Trophoblast cell (in vitro differentiated cells and primary cell): ENCODE measurements around the gene HOXC11. TPM values are rescaled to one million over a fixed set of nuclear protein-coding genes. Genes with fewer than 3 reads are reported as not detected.

Experiments
- DNase-seq, 2 donors: peaks; one replicate each; pipeline ENCODE4 v3.0.0-alpha.2; 2016
- H2AFZ ChIP-seq: 2 replicates; pipeline ENCODE4 v1.6.1; 2013; ENCODE audit warnings: low read length, moderate library complexity, mild to moderate bottlenecking; ENCODE audit not compliant: insufficient read depth, poor library complexity
- H2AK5ac ChIP-seq: 2 replicates; pipeline ENCODE4 v1.6.1; 2013; ENCODE audit warnings: mild to moderate bottlenecking, low read length
- H2BK120ac ChIP-seq: 2 replicates; pipeline ENCODE4 v1.6.1; 2013; ENCODE audit warnings: low read length, mild to moderate bottlenecking, moderate library complexity; ENCODE audit not compliant: insufficient read depth, poor library complexity
- H2BK12ac ChIP-seq: 2 replicates; pipeline ENCODE4 v1.6.1; 2013; ENCODE audit warnings: mild to moderate bottlenecking, low read length, moderate library complexity
- H2BK5ac ChIP-seq: 2 replicates; pipeline ENCODE4 v1.6.1; 2013; ENCODE audit warnings: low read length, low read depth, moderate library complexity, mild to moderate bottlenecking; ENCODE audit not compliant: poor library complexity
- H3K14ac ChIP-seq: 2 replicates; pipeline ENCODE4 v1.6.1; 2013; ENCODE audit warnings: mild to moderate bottlenecking, low read length
- H3K18ac ChIP-seq: 2 replicates; pipeline ENCODE4 v1.6.1; 2013; ENCODE audit warnings: mild to moderate bottlenecking, low read length
- H3K23ac ChIP-seq: 2 replicates; pipeline ENCODE4 v1.6.1; 2013; ENCODE audit warnings: low read length
- H3K27ac ChIP-seq: 2 replicates; pipeline ENCODE4 v1.5.1; 2013; ENCODE audit warnings: low read depth, mild to moderate bottlenecking, inconsistent platforms, low read length, moderate library complexity
- H3K27me3 ChIP-seq: 2 replicates; pipeline ENCODE4 v1.6.1; 2013; ENCODE audit warnings: inconsistent platforms, mild to moderate bottlenecking, low read length, moderate library complexity; ENCODE audit not compliant: insufficient read depth
- H3K36me3 ChIP-seq, 2 experiments: 1 replicate in 1 of 2; 2 replicates in 1 of 2; pipeline ENCODE4 v1.6.1; 2013; ENCODE audit warnings: low read length in 2 of 2, mild to moderate bottlenecking in 2 of 2, moderate library complexity in 1 of 2; ENCODE audit not compliant: insufficient read depth in 2 of 2, control insufficient read depth in 1 of 2
- H3K4ac ChIP-seq: 2 replicates; pipeline ENCODE4 v1.6.1; 2013; ENCODE audit warnings: low read depth, mild to moderate bottlenecking, low read length, moderate library complexity
- H3K4me1 ChIP-seq, 2 experiments: 1 replicate in 1 of 2; 2 replicates in 1 of 2; pipeline ENCODE4 v1.6.1; 2013; ENCODE audit warnings: low read length in 2 of 2, mild to moderate bottlenecking in 2 of 2, moderate library complexity in 1 of 2; ENCODE audit not compliant: insufficient read depth in 2 of 2, control insufficient read depth in 1 of 2
- H3K4me2 ChIP-seq: 2 replicates; pipeline ENCODE4 v1.6.1; 2013; ENCODE audit warnings: inconsistent platforms, mild to moderate bottlenecking, low read length, moderate library complexity
- H3K4me3 ChIP-seq: 2 replicates; pipeline ENCODE4 v1.5.1; 2013; ENCODE audit warnings: mild to moderate bottlenecking, low read depth, low read length, inconsistent platforms
- H3K79me1 ChIP-seq: one replicate; pipeline ENCODE4 v1.6.1; 2013; ENCODE audit warnings: low read length
- H3K79me2 ChIP-seq: 2 replicates; pipeline ENCODE4 v1.6.1; 2013; ENCODE audit warnings: low read length, mild to moderate bottlenecking; ENCODE audit not compliant: control insufficient read depth, insufficient read depth, poor library complexity
- H3K9ac ChIP-seq: 2 replicates; pipeline ENCODE4 v1.6.1; 2013; ENCODE audit warnings: mild to moderate bottlenecking, low read length
- H3K9me3 ChIP-seq: 2 replicates; pipeline ENCODE4 v1.6.1; 2013; ENCODE audit warnings: low read depth, mild to moderate bottlenecking, control low read depth, inconsistent platforms, low read length; ENCODE audit not compliant: insufficient read depth
- H4K12ac ChIP-seq: 2 replicates; pipeline ENCODE4 v1.6.1; 2013; ENCODE audit warnings: low read depth, mild to moderate bottlenecking, low read length, moderate library complexity
- H4K8ac ChIP-seq: 2 replicates; pipeline ENCODE4 v1.6.1; 2013; ENCODE audit warnings: low read depth, mild to moderate bottlenecking, low read length, moderate library complexity
- H4K91ac ChIP-seq: one replicate; pipeline ENCODE4 v1.6.1; 2013; ENCODE audit warnings: low read depth, mild to moderate bottlenecking, low read length, moderate library complexity
- WGBS: extraction: QIAGEN DNeasy Blood & Tissue Kit; methylation state at CpG from one replicate; pipeline ENCODE4 v1.1.7; 2013; ENCODE audit warnings: missing lambda C conversion rate; ENCODE audit not compliant: insufficient read length, insufficient coverage; ENCODE audit errors: extremely low coverage; 5-methylcytosine and 5-hydroxymethylcytosine counted together
- polyA plus RNA-seq: library from polyadenylated mRNA; stranded (reverse); fragments of 200-250 nt; gene quantifications from 2 replicates; pipeline ENCODE4 v1.2.3, GENCODE V29; 2013

Gene HOXC11
- polyA plus RNA-seq: 0.22 and 0.29 TPM in 2 replicates

- H3K9me3 ChIP-seq: peaks cover 18% of the 10 kb centered on the region
- H3K79me2 ChIP-seq: no peaks in the 10 kb centered on the region
- peak within 1 kb of the TSS; percentile 47 for H3K4me3 ChIP-seq
- no peak within 1 kb of the TSS for H4K8ac ChIP-seq
- H3K9ac ChIP-seq: no peak within 1 kb of the TSS
- no peak within 1 kb of the TSS for H2BK120ac ChIP-seq
- WGBS: no CpG with 5 or more reads among the region's 21 CpGs
- H3K4me2 ChIP-seq: peak within 1 kb of the TSS; percentile 27
- no peak within 1 kb of the TSS for H3K4ac ChIP-seq
- no peak within 1 kb of the TSS for H3K14ac ChIP-seq
- H3K23ac ChIP-seq: no peak within 1 kb of the TSS
- peaks cover 0 to 7% of the 10 kb centered on the region in 2 experiments for H3K4me1 ChIP-seq
- no peak within 1 kb of the TSS for H2AK5ac ChIP-seq
- no peak within 1 kb of the TSS for H3K18ac ChIP-seq
- no peaks in the 10 kb centered on the region for H3K79me1 ChIP-seq
- DNase-seq: no peak
- no peak within 1 kb of the TSS for H2BK12ac ChIP-seq
- H3K36me3 ChIP-seq: no peaks in the 10 kb centered on the region
- H3K27ac ChIP-seq: no peak within 1 kb of the TSS
- no peak within 1 kb of the TSS for H4K12ac ChIP-seq
- H4K91ac ChIP-seq: no peak within 1 kb of the TSS
- peaks cover 90% of the 10 kb centered on the region for H3K27me3 ChIP-seq
- no peak within 1 kb of the TSS for H2BK5ac ChIP-seq
- H2AFZ ChIP-seq: no peak within 1 kb of the TSS
These were observed at the start of gene HOXC11 for GRCh38 chr12:53972722-53973235. TSS of gene HOXC11 (plus strand) at chr12:53973126. CDS start at chr12:53973242, 116 bp downstream.

GRCh38 chr12:53924521-53925405 lies 48.2 kb upstream of the HOXC11 start:
- Histone ChIP-seq H2AFZ (no peak overlapping the region), H3K4me1 (peaks cover 0 to 6% of the 10 kb centered on the region in 2 experiments), H4K12ac (no peak overlapping the region), H3K79me1 (no peaks in the 10 kb centered on the region), H2BK120ac (no peak overlapping the region), H4K8ac (no peak overlapping the region), H3K27me3 (peaks cover 44% of the 10 kb centered on the region), H3K18ac (no peak overlapping the region), H3K27ac (no peak overlapping the region), H4K91ac (no peak overlapping the region), H3K23ac (no peak overlapping the region), H2BK5ac (no peak overlapping the region), H3K9ac (no peak overlapping the region), H3K9me3 (peaks cover 2% of the 10 kb centered on the region), H3K4me3 (no peak overlapping the region), H3K79me2 (no peaks in the 10 kb centered on the region), H3K14ac (no peak overlapping the region), H2BK12ac (no peak overlapping the region), H3K4ac (no peak overlapping the region), H3K36me3 (no peaks in the 10 kb centered on the region), H2AK5ac (no peak overlapping the region), H3K4me2 (no peak overlapping the region)
- no peak for DNase-seq
- WGBS: no CpG with 5 or more reads among the region's 2 CpGs

GRCh38 chr12:53927220-53928029 lies 45.5 kb upstream of the HOXC11 start:
- no CpG with 5 or more reads among the region's 45 CpGs for WGBS
- no peak overlapping the region for H3K9ac ChIP-seq

GRCh38 chr12:53928054-53928835 lies 44.7 kb upstream of the HOXC11 start:
- Histone ChIP-seq H2AK5ac (no peak overlapping the region), H3K79me1 (no peaks in the 10 kb centered on the region), H2BK12ac (no peak overlapping the region), H2BK120ac (no peak overlapping the region), H4K91ac (no peak overlapping the region), H3K79me2 (no peaks in the 10 kb centered on the region), H4K8ac (no peak overlapping the region), H3K36me3 (no peaks in the 10 kb centered on the region), H3K23ac (no peak overlapping the region), H3K18ac (no peak overlapping the region), H3K4me2 (peak overlapping the region; percentile 22), H3K9ac (no peak overlapping the region), H3K14ac (no peak overlapping the region), H3K4me1 (peaks cover 0 to 6% of the 10 kb centered on the region in 2 experiments), H2BK5ac (no peak overlapping the region), H4K12ac (no peak overlapping the region), H3K4ac (no peak overlapping the region), H3K4me3 (no peak overlapping the region), H3K27me3 (peaks cover 66% of the 10 kb centered on the region), H3K27ac (no peak overlapping the region), H3K9me3 (peaks cover 7% of the 10 kb centered on the region), H2AFZ (no peak overlapping the region)
- no peak for DNase-seq
- WGBS: no CpG with 5 or more reads among the region's 31 CpGs

More at GRCh38 chr12:53927220-53928029, 45.5 kb upstream of the HOXC11 start:
- no peak overlapping the region for H2BK12ac ChIP-seq
- H3K4me1 ChIP-seq: peaks cover 0 to 6% of the 10 kb centered on the region in 2 experiments
- peak overlapping the region; percentile 22 for H3K4me2 ChIP-seq
- peak overlapping the region; percentile 2 for H4K91ac ChIP-seq
- H3K4ac ChIP-seq: no peak overlapping the region
- peaks cover 63% of the 10 kb centered on the region for H3K27me3 ChIP-seq
- H2BK120ac ChIP-seq: no peak overlapping the region
- no peak overlapping the region for H3K4me3 ChIP-seq
- H3K18ac ChIP-seq: no peak overlapping the region
- H2AK5ac ChIP-seq: no peak overlapping the region
- H3K79me1 ChIP-seq: no peaks in the 10 kb centered on the region
- no peak overlapping the region for H3K14ac ChIP-seq
- DNase-seq: no peak
- no peak overlapping the region for H3K27ac ChIP-seq
- no peak overlapping the region for H2BK5ac ChIP-seq
- peak overlapping the region; percentile 2 for H3K23ac ChIP-seq
- peaks cover 7% of the 10 kb centered on the region for H3K9me3 ChIP-seq
- no peak overlapping the region for H4K12ac ChIP-seq
- no peak overlapping the region for H2AFZ ChIP-seq
- H3K36me3 ChIP-seq: no peaks in the 10 kb centered on the region
- H4K8ac ChIP-seq: no peak overlapping the region
- H3K79me2 ChIP-seq: no peaks in the 10 kb centered on the region
